ENCODE measurements around the gene ABCA6. TPM values are rescaled to one million over a fixed set of nuclear protein-coding genes. Genes with fewer than 3 reads are reported as not detected.
"Not testable (repeated sequence)": the region's sequence is repeated elsewhere in the genome, so short reads cannot be mapped to it uniquely, and the experiment has no call there.

ABCA6 gene
- under 1 TPM in 1 of 2 donors, not detected in 1; 0.08 TPM for total RNA-seq

- no peaks in the 10 kb centered on the region for H3K36me3 Mint-ChIP-seq
- no peaks in the 10 kb centered on the region for H3K9me3 Mint-ChIP-seq
These were observed at the start of gene ABCA6 for GRCh38 chr17:69141431-69142174. Gene ABCA6 (minus strand): TSS chr17:69141895. CDS start chr17:69140703, 1,192 bp downstream.

GRCh38 chr17:69188796-69189195 lies 47.1 kb upstream of the ABCA6 start:
- Mint-ChIP-seq H3K36me3 (no peaks in the 10 kb centered on the region), H3K9me3 (no peaks in the 10 kb centered on the region), H3K27ac (no peak overlapping the region)
- ATAC-seq (no peak), DNase-seq (ENCODE audit: low spot score in 2 of 2) (no peak)

More at GRCh38 chr17:69141431-69142174, at the start of gene ABCA6:
- H3K27ac Mint-ChIP-seq = no peak within 1 kb of the TSS
- DNase-seq (ENCODE audit: low spot score in 2 of 2) (no peak), ATAC-seq (no peak)

GRCh38 chr17:69188064-69188463 lies 46.4 kb upstream of the ABCA6 start:
- DNase-seq (ENCODE audit: low spot score in 2 of 2) = no peak
- ATAC-seq = no peak
- no peaks in the 10 kb centered on the region for H3K9me3 Mint-ChIP-seq
- H3K36me3 Mint-ChIP-seq = no peaks in the 10 kb centered on the region
- no peak overlapping the region for H3K27ac Mint-ChIP-seq

GRCh38 chr17:69187294-69187693 lies 45.6 kb upstream of the ABCA6 start:
- DNase-seq (ENCODE audit: low spot score in 2 of 2) = no peak
- no peak for ATAC-seq
- no peaks in the 10 kb centered on the region for H3K36me3 Mint-ChIP-seq
- H3K9me3 Mint-ChIP-seq = no peaks in the 10 kb centered on the region
- H3K27ac Mint-ChIP-seq = no peak overlapping the region

- DNase-seq (ENCODE audit: low spot score in 2 of 2) (no peak), ATAC-seq (no peak)
- Mint-ChIP-seq H3K27ac (no peak overlapping the region), H3K9me3 (no peaks in the 10 kb centered on the region), H3K36me3 (no peaks in the 10 kb centered on the region)
These were observed 37.7 kb upstream of the ABCA6 start for GRCh38 chr17:69179227-69179952.

GRCh38 chr17:69176457-69176795 lies 34.7 kb upstream of the ABCA6 start:
- H3K36me3 Mint-ChIP-seq = no peaks in the 10 kb centered on the region
- H3K9me3 Mint-ChIP-seq = no peaks in the 10 kb centered on the region

GRCh38 chr17:69175625-69176456 lies 34.1 kb upstream of the ABCA6 start:
- Mint-ChIP-seq H3K27ac (no peak overlapping the region), H3K36me3 (no peaks in the 10 kb centered on the region), H3K9me3 (no peaks in the 10 kb centered on the region)
- DNase-seq (ENCODE audit: low spot score in 2 of 2) = no peak
- no peak for ATAC-seq

More at GRCh38 chr17:69176457-69176795, 34.7 kb upstream of the ABCA6 start:
- no peak overlapping the region for H3K27ac Mint-ChIP-seq
- DNase-seq (ENCODE audit: low spot score in 2 of 2) (no peak), ATAC-seq (no peak)

- Mint-ChIP-seq H3K27ac (no peak overlapping the region), H3K36me3 (peaks cover 0 to 4% of the 10 kb centered on the region in 2 donors), H3K9me3 (no peaks in the 10 kb centered on the region)
- no peak for DNase-seq (ENCODE audit: low spot score in 2 of 2)
- no peak for ATAC-seq
These were observed 33.5 kb upstream of the ABCA6 start for GRCh38 chr17:69175262-69175624.

- Mint-ChIP-seq H3K27ac (no peak overlapping the region), H3K36me3 (peaks cover 0 to 4% of the 10 kb centered on the region in 2 donors), H3K9me3 (no peaks in the 10 kb centered on the region)
- DNase-seq (ENCODE audit: low spot score in 2 of 2) (no peak), ATAC-seq (no peak)
These were observed 31.4 kb upstream of the ABCA6 start for GRCh38 chr17:69173118-69173517.

GRCh38 chr17:69170377-69170776 lies 28.7 kb upstream of the ABCA6 start:
- no peak for ATAC-seq
- peaks cover 0 to 4% of the 10 kb centered on the region in 2 donors for H3K36me3 Mint-ChIP-seq
- H3K9me3 Mint-ChIP-seq = no peaks in the 10 kb centered on the region
- H3K27ac Mint-ChIP-seq = no peak overlapping the region
- no peak for DNase-seq (ENCODE audit: low spot score in 2 of 2)

- not testable (repeated sequence) for H3K36me3 Mint-ChIP-seq; DNase-seq (ENCODE audit: low spot score in 2 of 2); H3K27ac Mint-ChIP-seq; ATAC-seq; H3K9me3 Mint-ChIP-seq
These were observed 26.9 kb upstream of the ABCA6 start for GRCh38 chr17:69168642-69169041.

GRCh38 chr17:69166957-69167356 lies 25.3 kb upstream of the ABCA6 start:
- Mint-ChIP-seq H3K27ac (no peak overlapping the region), H3K9me3 (no peaks in the 10 kb centered on the region), H3K36me3 (peaks cover 0 to 4% of the 10 kb centered on the region in 2 donors)
- DNase-seq (ENCODE audit: low spot score in 2 of 2) = no peak
- ATAC-seq = no peak

GRCh38 chr17:69164206-69164605 lies 22.5 kb upstream of the ABCA6 start:
- DNase-seq (ENCODE audit: low spot score in 2 of 2) = no peak
- no peak overlapping the region for H3K27ac Mint-ChIP-seq
- H3K36me3 Mint-ChIP-seq = no peaks in the 10 kb centered on the region
- ATAC-seq = no peak
- no peaks in the 10 kb centered on the region for H3K9me3 Mint-ChIP-seq

- no peaks in the 10 kb centered on the region for H3K36me3 Mint-ChIP-seq
- no peak overlapping the region for H3K27ac Mint-ChIP-seq
- H3K9me3 Mint-ChIP-seq = no peaks in the 10 kb centered on the region
- DNase-seq (ENCODE audit: low spot score in 2 of 2) = no peak
- no peak for ATAC-seq
These were observed 17.7 kb upstream of the ABCA6 start for GRCh38 chr17:69159418-69159817.

- ATAC-seq = no peak
- no peaks in the 10 kb centered on the region for H3K36me3 Mint-ChIP-seq
- no peak for DNase-seq (ENCODE audit: low spot score in 2 of 2)
- no peaks in the 10 kb centered on the region for H3K9me3 Mint-ChIP-seq
- H3K27ac Mint-ChIP-seq = no peak overlapping the region
These were observed 12.6 kb upstream of the ABCA6 start for GRCh38 chr17:69154267-69154666.

GRCh38 chr17:69150333-69150732 lies 8.6 kb upstream of the ABCA6 start:
- ATAC-seq = no peak
- no peaks in the 10 kb centered on the region for H3K36me3 Mint-ChIP-seq

GRCh38 chr17:69147460-69147859 lies 5.8 kb upstream of the ABCA6 start:
- Mint-ChIP-seq H3K27ac (no peak overlapping the region), H3K9me3 (no peaks in the 10 kb centered on the region), H3K36me3 (no peaks in the 10 kb centered on the region)
- no peak for DNase-seq (ENCODE audit: low spot score in 2 of 2)
- ATAC-seq = no peak

More at GRCh38 chr17:69150333-69150732, 8.6 kb upstream of the ABCA6 start:
- no peak for DNase-seq (ENCODE audit: low spot score in 2 of 2)
- Mint-ChIP-seq H3K9me3 (no peaks in the 10 kb centered on the region), H3K27ac (no peak overlapping the region)

Data from activated naive CD4-positive, alpha-beta T cell treated with anti-CD3 and anti-CD28 coated beads, Interleukin-2, amount 50 U/mL, for 72 hours (primary cell).